ENCODE measurements around the gene SPOCK2.

- no peak for TF ChIP-seq CTCF (conservative IDR thresholded peaks at IDR 0.05; ENCODE audit: low read depth, low read length)
- no peak for TF ChIP-seq MXI1 (IDR thresholded peaks at IDR 0.05; ENCODE audit: borderline replicate concordance, low read depth, low read length)
- no peak for TF ChIP-seq RAD21 (IDR thresholded peaks at IDR 0.05; ENCODE audit: low read length)
- TF ChIP-seq POLR2A (IDR thresholded peaks at IDR 0.05; ENCODE audit: low read depth, low read length) = no peak
- no peak for TF ChIP-seq MAFK (IDR thresholded peaks at IDR 0.05; ENCODE audit: low read depth, low read length)
- no peak for TF ChIP-seq BHLHE40 (IDR thresholded peaks at IDR 0.05; ENCODE audit: low read depth, low read length)
- no peak for TF ChIP-seq USF2 (IDR thresholded peaks at IDR 0.05; ENCODE audit: low read depth, low read length)
- TF ChIP-seq SMC3 (IDR thresholded peaks at IDR 0.05; ENCODE audit: low read depth, low read length) = no peak
- no peak for TF ChIP-seq CEBPB (IDR thresholded peaks at IDR 0.05; ENCODE audit: low read depth, low read length)
- TF ChIP-seq ELK1 (IDR thresholded peaks at IDR 0.05; ENCODE audit: borderline replicate concordance, low read depth, low read length) = no peak
- TF ChIP-seq RFX5 (IDR thresholded peaks at IDR 0.05; ENCODE audit: low read depth, low read length) = no peak
- no peak for TF ChIP-seq MAZ (IDR thresholded peaks at IDR 0.05; ENCODE audit: borderline replicate concordance, low read depth, low read length)
- TF ChIP-seq CHD1 (IDR thresholded peaks at IDR 0.05; ENCODE audit: low read depth, low read length) = no peak
- no peak for TF ChIP-seq FOS (IDR thresholded peaks at IDR 0.05; ENCODE audit: low read depth, low read length)
Measured at GRCh38 chr10:72110673-72111401, 22.5 kb upstream of the SPOCK2 start.
